PC-3 (cell line): ENCODE measurements around the gene PSMD3. TPM values are rescaled to one million over a fixed set of nuclear protein-coding genes. Genes with fewer than 3 reads are reported as not detected.
A peak's percentile ranks its signal among the peaks of the same experiment; 100 is the strongest.

Source experiments
- ATAC-seq: fragments of 200-7000 bp; cut with Tn5 transposase; 2 replicates; pipeline ENCODE4 v1.9.1; 2020; ENCODE audit warnings: mild to moderate bottlenecking, moderate library complexity
- BruUV-seq: library from RNA; stranded (reverse); fragments of 400-500 nt; replicated peaks from 2 replicates; lab custom pipeline; 2021; lab: Mats Ljungman, UMichigan
- CTCF ChIA-PET: fragments of 300-600 bp; sonication (Branson Sonifier 250); formaldehyde crosslinking; loops from one replicate; lab custom pipeline; 2022; ENCODE audit warnings: antibody characterized with exemption; lab: Charles Lee
- POLR2A ChIA-PET: fragments of 300-600 bp; sonication (Branson Sonifier 250); formaldehyde crosslinking; loops from one replicate; lab custom pipeline; 2022; ENCODE audit warnings: antibody characterized with exemption; ENCODE audit not compliant: unreplicated experiment; lab: Charles Lee
- DNase-seq: peaks from one replicate; pipeline ENCODE4 v3.0.0-alpha.2; 2015
- H2AFZ ChIP-seq: fragments of 300-600 bp; sonication (generic); 2 replicates; pipeline ENCODE4 v1.6.0; 2016; ENCODE audit warnings: antibody characterized with exemption, low read length
- H3F3A ChIP-seq: fragments of 300-600 bp; sonication (generic); one replicate; pipeline ENCODE4 v1.6.0; 2017; ENCODE audit warnings: antibody characterized with exemption, low read length, control low read depth, mild to moderate bottlenecking; ENCODE audit not compliant: unreplicated experiment
- H3K27ac ChIP-seq: fragments of 300-600 bp; sonication (generic); 2 replicates; pipeline ENCODE4 v1.5.1; 2016; ENCODE audit warnings: mild to moderate bottlenecking, low read length
- H3K27me3 ChIP-seq: fragments of 300-600 bp; sonication (generic); 2 replicates; pipeline ENCODE4 v1.6.1; 2016; ENCODE audit warnings: low read length, mixed read lengths
- H3K36me3 ChIP-seq: fragments of 300-600 bp; sonication (generic); 2 replicates; pipeline ENCODE4 v1.6.1; 2016; ENCODE audit warnings: low read depth, mixed run types, low read length, mixed read lengths
- H3K4me1 ChIP-seq: fragments of 300-600 bp; sonication (generic); 2 replicates; pipeline ENCODE4 v1.5.1; 2016; ENCODE audit warnings: low read length; ENCODE audit not compliant: insufficient read depth
- H3K4me2 ChIP-seq: fragments of 300-600 bp; sonication (generic); 2 replicates; pipeline ENCODE4 v1.6.0; 2016; ENCODE audit warnings: low read length
- H3K4me3 ChIP-seq: fragments of 300-600 bp; sonication (generic); 2 replicates; pipeline ENCODE4 v1.5.1; 2016; ENCODE audit warnings: mild to moderate bottlenecking, low read length, mixed read lengths
- H3K79me2 ChIP-seq: fragments of 300-600 bp; sonication (generic); 2 replicates; pipeline ENCODE4 v1.6.1; 2017; ENCODE audit warnings: low read length, mixed read lengths
- H3K9ac ChIP-seq: fragments of 300-600 bp; sonication (generic); 2 replicates; pipeline ENCODE4 v1.6.0; 2016; ENCODE audit warnings: mild to moderate bottlenecking, low read length
- H3K9me2 ChIP-seq: fragments of 300-600 bp; sonication (generic); replicated peaks from 2 replicates; pipeline ENCODE4 v1.6.1; 2016; ENCODE audit warnings: mixed run types, low read length, mixed read lengths
- H3K9me3 ChIP-seq: fragments of 300-600 bp; sonication (generic); 2 replicates; pipeline ENCODE4 v1.6.1; 2016; ENCODE audit warnings: low read length, mixed read lengths
- H4K20me1 ChIP-seq: fragments of 300-600 bp; sonication (generic); 2 replicates; pipeline ENCODE4 v1.6.1; 2016; ENCODE audit warnings: low read length, mixed read lengths
- CTCF ChIP-seq: fragments of 300-600 bp; sonication (generic); conservative IDR thresholded peaks from 2 replicates; pipeline ENCODE4 v1.5.1; 2017; ENCODE audit warnings: antibody characterized with exemption, low read depth, mild to moderate bottlenecking, low read length
- EZH2 ChIP-seq: fragments of 300-600 bp; sonication (generic); IDR thresholded peaks from one replicate; pipeline ENCODE4 v1.6.1; 2017; ENCODE audit warnings: antibody characterized with exemption, mild to moderate bottlenecking, low read length; ENCODE audit not compliant: unreplicated experiment
- EZH2phosphoT487 ChIP-seq: fragments of 300-600 bp; sonication (generic); IDR thresholded peaks from 2 replicates; pipeline ENCODE4 v1.6.1; 2018; ENCODE audit warnings: mild to moderate bottlenecking, antibody characterized with exemption, low read length, borderline replicate concordance
- intact Hi-C: fragments of 100-400 bp; cut with micrococcal nuclease; formaldehyde crosslinking; loops from 2 replicates; pipeline ENCODE4 v1.9.0; 2023
- total RNA-seq: library from RNA; depleted of rRNA; stranded (reverse); fragments of >200 nt; gene quantifications from 2 replicates; pipeline ENCODE4 v1.2.3, GENCODE V29; 2014

Gene PSMD3
- total RNA-seq, 1 experiment from 2014 or later: 267 TPM

- DNase-seq (no peak), ATAC-seq (peak; percentile 22)
- H2AFZ ChIP-seq: peak overlapping the region; percentile 91
- ChIA-PET POLR2A (interaction anchor here (0.6 kb wide), 1 partner anchor 87 kb away, joined by 4 read pairs; no protein-coding TSS in a partner anchor), CTCF (interaction anchor here (0.6 to 1.5 kb wide), 2 partner anchors 22 to 52 kb away, joined by 4 to 5 read pairs; partner anchors contain the start of genes LRRC3C and ORMDL3)
- peaks cover 6% of the 10 kb centered on the region; the same call in 1 of the 2 replicates for H3K36me3 ChIP-seq
- no peak for TF ChIP-seq CTCF
- H3F3A ChIP-seq: no peaks in the 10 kb centered on the region
- peak overlapping the region; percentile 91 for H3K4me2 ChIP-seq
- peaks cover 31% of the 10 kb centered on the region for H3K79me2 ChIP-seq
- peak overlapping the region; percentile 43 for H3K9ac ChIP-seq
- H3K9me3 ChIP-seq: no peaks in the 10 kb centered on the region
- H3K27ac ChIP-seq: no peak overlapping the region
- peaks cover 19% of the 10 kb centered on the region for H3K4me1 ChIP-seq
- no peaks in the 10 kb centered on the region for H3K27me3 ChIP-seq
- peak overlapping the region; percentile 98 for H3K4me3 ChIP-seq
- no TSS peak for BruUV-seq
- H4K20me1 ChIP-seq: peaks cover 15% of the 10 kb centered on the region
- intact Hi-C loops: loop anchor here (1.0 kb wide), 1 partner anchor 21 kb away; no protein-coding TSS in a partner anchor
- H3K9me2 ChIP-seq: no peaks in the 10 kb centered on the region
These were observed 685 bp upstream of the PSMD3 start for GRCh38 chr17:39979893-39980350.

- Histone ChIP-seq H3K27me3 (no peaks in the 10 kb centered on the region), H3K4me1 (peaks cover 19% of the 10 kb centered on the region), H3K4me2 (peak overlapping the region; percentile 97), H3K9ac (peak overlapping the region; percentile 98), H3K79me2 (peaks cover 31% of the 10 kb centered on the region), H3K4me3 (peak overlapping the region; percentile 98), H3F3A (no peaks in the 10 kb centered on the region), H3K36me3 (peaks cover 18% of the 10 kb centered on the region; the same call in 1 of the 2 replicates), H3K9me3 (no peaks in the 10 kb centered on the region), H3K27ac (peak overlapping the region; percentile 72), H2AFZ (peak overlapping the region; percentile 19), H3K9me2 (no peaks in the 10 kb centered on the region), H4K20me1 (peaks cover 15% of the 10 kb centered on the region)
- no peak for DNase-seq
- BruUV-seq: TSS peak; percentile 48
- ChIA-PET POLR2A (interaction anchor here (0.7 kb wide), 1 partner anchor 72 kb away, joined by 4 read pairs; no protein-coding TSS in a partner anchor), CTCF (interaction anchor here (0.5 to 1.5 kb wide), 3 partner anchors 23 to 298 kb away, joined by 5 to 8 read pairs (median 5); no protein-coding TSS in a partner anchor)
- intact Hi-C loops: no loop called here
- ATAC-seq: no peak
- TF ChIP-seq EZH2: no peak
- TF ChIP-seq EZH2phosphoT487: no peak
- TF ChIP-seq CTCF: no peak
These were observed 667 bp downstream of the PSMD3 start for GRCh38 chr17:39981207-39981741.
